Muscle of arm (tissue), 12 donors: ENCODE results near the gene SHOX. TPM values are rescaled to one million over a fixed set of nuclear protein-coding genes. Genes with fewer than 3 reads are reported as not detected.
"Not testable (repeated sequence)": the region's sequence is repeated elsewhere in the genome, so short reads cannot be mapped to it uniquely, and the experiment has no call there.

Source experiments
- DNase-seq: peaks from one replicate; pipeline ENCODE4 v3.0.0-alpha.2; 2013
- polyA plus RNA-seq, 12 donors: library from polyadenylated mRNA; unstranded; fragments of 120-200 nt; gene quantifications; one replicate each; pipeline ENCODE4 v1.2.1, GENCODE V29; 2013; ENCODE audit not compliant: insufficient read length in 12 of 12

The SHOX gene
- polyA plus RNA-seq, 12 donors = 0.23 to 4.5 (median 1.4) TPM; not detected in 1

DNA sequence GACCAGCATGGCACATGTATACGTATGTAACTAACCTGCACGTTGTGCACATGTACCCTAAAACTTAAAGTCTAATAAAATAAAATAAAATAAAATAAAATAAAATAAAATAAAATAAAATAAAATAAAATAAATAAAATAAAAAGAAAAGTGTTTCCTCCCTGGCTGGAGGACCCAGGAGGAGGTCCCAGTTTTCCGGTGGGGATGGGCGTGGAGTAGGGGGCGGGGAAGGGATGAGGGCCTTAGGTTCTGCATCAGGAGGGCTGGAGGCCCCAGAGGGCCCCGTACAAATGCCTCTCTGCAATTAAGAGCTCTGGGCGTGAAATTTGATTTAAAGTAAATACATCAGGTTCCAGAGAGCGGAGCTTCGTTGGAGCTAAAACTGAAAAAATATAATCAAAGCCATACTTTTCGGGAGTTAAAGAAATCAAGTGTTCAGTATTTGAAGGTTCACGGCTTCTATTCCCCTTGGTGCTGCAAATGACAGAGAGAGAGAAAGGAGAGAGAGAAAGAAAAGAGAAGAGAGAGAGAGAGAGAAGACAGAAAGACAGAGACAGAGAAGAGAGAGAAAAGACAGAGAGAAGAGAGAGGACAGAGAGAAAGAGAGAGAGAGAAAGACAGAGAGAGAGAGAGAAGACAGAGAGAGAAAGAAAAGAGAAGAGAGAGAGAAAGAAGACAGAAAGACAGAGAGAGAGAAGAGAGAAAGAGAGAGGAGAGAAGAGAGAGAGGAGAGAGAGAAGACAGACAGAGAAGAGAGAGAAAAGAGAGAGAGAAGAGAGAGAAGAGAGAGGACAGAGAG lies 8.7 kb upstream of the SHOX start:
- no peak for DNase-seq

GRCh38 chrX:622802-623201 lies 7.8 kb upstream of the SHOX start:
- not testable (repeated sequence) for DNase-seq

DNA sequence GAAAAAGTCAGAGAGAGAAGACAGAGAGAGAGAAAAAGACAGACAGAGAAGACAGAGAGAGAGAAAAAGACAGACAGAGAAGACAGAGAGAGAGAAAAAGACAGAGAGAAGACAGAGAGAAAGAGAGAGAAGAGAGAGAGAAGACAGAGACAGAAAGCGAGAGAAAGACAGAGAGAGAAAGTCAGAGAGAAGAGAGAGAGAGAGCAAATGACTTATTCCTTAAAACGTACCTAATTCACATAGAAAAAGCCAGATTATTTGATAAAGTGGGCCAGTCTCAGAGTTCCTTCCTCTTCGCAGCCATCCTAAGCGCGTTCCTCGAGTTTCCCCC lies 7.4 kb upstream of the SHOX start:
- no peak for DNase-seq

- no peak for DNase-seq
Measured at GRCh38 chrX:623599-624315, 6.8 kb upstream of the SHOX start.

- no peak for DNase-seq
Measured at GRCh38 chrX:625137-625691, 5.4 kb upstream of the SHOX start.

GRCh38 chrX:626047-626446 lies 4.5 kb upstream of the SHOX start:
- DNase-seq = not testable (repeated sequence)

DNA sequence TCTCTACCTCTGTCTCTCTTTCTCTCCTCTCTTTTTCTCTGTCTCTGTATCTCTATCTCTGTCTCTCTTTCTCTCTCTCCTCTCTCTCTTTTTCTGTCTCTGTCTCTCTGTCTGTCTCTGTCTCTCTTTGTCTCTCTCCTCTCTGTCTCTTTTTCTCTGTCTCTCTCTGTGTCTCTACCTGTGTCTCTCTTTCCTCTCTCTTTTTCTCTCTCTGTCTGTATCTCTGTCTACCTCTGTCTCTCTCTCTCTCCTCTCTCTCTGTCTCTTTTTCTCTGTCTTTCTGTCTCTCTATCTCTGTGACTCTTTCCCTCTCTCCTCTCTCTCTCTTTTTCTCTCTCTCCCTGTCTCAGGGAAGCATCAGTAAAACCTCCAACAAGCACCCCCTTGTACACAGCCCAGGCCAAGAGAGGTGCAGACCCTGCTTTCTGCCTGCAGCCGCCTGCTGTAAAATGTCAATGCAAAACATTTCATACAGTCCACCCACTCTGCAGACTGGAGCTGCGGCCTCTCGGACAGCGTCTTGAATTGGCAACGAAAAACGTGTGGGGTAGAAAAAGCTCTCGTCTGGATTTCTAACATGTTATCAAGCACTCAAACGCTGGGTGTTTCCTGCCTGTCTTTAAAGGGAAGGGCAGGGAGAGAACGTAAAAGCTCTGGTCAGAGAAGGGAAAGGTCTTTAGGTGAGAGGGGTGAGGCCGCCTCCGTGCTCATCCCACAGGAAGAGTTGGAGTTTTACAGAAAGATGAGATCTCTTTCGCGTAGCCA lies 3.7 kb upstream of the SHOX start:
- no peak for DNase-seq

DNA sequence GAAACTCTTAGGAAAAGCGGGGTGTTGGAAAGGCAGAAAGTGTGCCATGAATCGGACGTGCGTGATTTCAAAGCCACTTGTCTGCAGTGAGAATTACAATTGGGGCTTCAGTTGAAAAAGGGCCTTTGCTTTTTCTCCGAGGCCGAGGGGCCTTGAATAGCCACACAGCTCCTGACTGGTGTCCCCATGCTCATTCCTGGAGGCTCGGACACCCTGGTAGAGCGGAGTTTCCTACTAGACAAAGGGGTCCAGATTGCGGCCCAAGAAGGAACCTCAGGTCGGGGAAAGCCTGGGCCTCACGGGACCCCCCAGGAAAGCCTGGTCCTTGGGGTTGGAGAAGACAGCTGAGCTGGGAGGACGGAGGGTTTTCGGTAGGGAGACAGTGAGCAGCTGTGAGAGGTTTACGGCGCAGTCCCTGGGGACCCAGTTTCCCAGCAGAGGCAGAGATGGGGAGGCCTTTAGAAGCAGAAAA lies 3.0 kb upstream of the SHOX start:
- no peak for DNase-seq

- DNase-seq = no peak
Measured at GRCh38 chrX:627995-628394, 2.6 kb upstream of the SHOX start.

- no peak for DNase-seq
Measured at GRCh38 chrX:629230-630006, 1.2 kb upstream of the SHOX start.

DNA sequence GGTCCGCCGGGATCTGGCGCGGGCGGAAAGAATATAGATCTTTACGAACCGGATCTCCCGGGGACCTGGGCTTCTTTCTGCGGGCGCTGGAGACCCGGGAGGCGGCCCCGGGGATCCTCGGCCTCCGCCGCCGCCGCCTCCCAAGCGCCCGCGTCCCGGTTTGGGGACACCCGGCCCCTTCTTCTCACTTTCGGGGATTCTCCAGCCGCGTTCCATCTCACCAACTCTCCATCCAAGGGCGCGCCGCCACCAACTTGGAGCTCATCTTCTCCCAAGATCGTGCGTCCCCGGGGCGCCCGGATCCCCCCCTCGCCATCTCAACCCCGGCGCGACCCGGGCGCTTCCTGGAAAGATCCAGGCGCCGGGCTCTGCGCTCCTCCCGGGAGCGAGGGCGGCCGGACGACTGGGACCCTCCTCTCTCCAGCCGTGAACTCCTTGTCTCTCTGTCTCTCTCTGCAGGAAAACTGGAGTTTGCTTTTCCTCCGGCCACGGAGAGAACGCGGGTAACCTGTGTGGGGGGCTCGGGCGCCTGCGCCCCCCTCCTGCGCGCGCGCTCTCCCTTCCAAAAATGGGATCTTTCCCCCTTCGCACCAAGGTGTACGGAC lies 482 bp upstream of the SHOX start:
- DNase-seq = no peak

DNA sequence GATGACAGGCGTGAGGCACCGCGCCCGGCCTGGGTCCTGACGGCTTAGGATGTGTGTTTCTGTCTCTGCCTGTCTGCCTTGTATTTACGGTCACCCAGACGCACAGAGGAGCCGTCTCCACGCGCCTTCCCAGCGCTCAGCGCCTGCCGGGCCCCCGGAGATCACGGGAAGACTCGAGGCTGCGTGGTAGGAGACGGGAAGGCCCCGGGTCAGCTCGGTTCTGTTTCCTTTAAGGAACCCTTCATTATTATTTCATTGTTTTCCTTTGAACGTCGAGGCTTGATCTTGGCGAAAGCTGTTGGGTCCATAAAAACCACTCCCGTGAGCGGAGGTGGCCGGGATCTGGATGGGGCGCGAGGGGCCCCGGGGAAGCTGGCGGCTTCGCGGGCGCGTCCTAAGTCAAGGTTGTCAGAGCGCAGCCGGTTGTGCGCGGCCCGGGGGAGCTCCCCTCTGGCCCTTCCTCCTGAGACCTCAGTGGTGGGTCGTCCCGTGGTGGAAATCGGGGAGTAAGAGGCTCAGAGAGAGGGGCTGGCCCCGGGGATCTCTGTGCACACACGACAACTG lies 1.3 kb downstream of the SHOX start:
- no peak for DNase-seq

DNA sequence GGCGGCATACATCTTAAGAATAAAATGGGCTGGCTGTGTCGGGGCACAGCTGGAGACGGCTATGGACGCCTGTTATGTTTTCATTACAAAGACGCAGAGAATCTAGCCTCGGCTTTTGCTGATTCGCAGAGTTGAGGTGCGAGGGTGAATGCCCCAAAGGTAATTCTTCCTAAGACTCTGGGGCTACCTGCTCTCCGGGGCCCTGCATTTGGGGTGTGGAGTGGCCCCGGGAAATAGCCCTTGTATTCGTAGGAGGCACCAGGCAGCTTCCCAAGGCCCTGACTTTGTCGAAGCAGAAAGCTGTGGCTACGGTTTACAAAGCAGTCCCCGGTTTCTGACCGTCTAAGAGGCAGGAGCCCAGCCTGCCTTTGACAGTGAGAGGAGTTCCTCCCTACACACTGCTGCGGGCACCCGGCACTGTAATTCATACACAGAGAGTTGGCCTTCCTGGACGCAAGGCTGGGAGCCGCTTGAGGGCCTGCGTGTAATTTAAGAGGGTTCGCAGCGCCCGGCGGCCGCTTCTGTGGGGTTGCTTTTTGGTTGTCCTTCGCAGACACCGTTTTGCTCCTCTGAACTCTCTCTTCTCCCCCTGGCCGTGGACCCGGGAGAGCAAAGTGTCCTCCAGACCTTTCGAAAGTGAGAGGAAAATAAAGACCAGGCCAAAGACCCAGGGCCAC lies 1.9 kb downstream of the SHOX start:
- DNase-seq = no peak

GRCh38 chrX:633043-633984 lies 2.7 kb downstream of the SHOX start:
- no peak for DNase-seq

DNA sequence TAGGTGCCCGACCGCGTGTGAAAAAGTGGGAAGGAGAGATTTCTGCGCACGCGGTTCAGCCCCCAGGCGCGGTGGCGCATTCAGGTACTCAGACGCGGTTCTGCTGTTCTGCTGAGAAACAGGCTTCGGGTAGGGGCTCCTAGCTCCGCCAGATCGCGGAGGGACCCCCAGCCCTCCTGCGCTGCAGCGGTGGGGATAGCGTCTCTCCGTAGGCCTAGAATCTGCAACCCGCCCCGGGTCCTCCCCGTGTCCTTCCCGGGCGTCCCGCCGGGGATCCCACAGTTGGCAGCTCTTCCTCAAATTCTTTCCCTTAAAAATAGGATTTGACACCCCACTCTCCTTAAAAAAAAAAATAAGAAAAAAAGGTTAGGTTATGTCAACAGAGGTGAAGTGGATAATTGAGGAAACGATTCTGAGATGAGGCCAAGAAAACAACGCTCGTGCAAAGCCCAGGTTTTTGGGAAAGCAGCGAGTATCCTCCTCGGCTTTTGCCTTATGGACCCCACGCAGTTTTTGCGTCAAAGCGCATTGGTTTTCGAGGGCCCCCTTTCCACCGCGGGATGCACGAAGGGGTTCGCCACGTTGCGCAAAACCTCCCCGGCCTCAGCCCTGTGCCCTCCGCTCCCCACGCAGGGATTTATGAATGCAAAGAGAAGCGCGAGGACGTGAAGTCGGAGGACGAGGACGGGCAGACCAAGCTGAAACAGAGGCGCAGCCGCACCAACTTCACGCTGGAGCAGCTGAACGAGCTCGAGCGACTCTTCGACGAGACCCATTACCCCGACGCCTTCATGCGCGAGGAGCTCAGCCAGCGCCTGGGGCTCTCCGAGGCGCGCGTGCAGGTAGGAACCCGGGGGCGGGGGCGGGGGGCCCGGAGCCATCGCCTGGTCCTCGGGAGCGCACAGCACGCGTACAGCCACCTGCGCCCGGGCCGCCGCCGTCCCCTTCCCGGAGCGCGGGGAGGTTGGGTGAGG lies 3.7 kb downstream of the SHOX start:
- no peak for DNase-seq

DNA sequence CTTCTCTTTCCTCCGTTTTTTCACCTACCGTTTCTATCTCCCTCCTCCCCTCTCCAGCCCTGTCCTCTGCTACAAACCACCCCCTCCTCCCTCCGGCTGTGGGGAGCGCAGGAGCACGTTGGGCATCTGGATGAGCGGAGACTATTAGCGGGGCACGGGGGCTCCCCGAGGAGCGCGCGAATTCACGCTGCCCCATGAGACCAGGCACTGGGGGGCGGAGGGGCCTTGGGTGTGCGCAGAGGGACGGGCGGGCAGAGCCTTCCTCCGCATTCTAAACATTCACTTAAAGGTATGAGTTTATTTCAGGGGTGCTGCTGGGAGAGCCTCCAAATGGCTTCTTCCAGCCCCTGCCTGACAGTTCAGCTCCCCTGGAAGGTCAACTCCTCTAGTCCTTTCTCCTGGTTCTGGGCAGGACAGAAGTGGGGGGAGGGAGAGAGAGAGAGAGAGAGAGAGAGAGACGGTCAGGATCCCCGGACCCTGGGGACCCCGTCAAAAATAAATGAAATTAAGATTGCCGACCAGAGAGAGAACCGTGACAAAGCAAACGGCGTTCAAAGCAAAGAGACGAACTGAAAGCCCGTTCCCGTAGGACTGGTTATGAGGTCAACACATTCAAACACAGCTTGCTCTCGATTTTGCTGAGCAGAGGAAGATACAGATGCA lies 5.0 kb downstream of the SHOX start:
- no peak for DNase-seq
